WTC11 (cell line): ENCODE measurements around the gene BICRA. TPM values are rescaled to one million over a fixed set of nuclear protein-coding genes. Genes with fewer than 3 reads are reported as not detected.

Experiments
- ARID4B ChIP-seq: sonication (generic); formaldehyde crosslinking; IDR thresholded peaks from 2 replicates; pipeline ENCODE4 v1.8.0; 2023; ENCODE audit warnings: missing genetic modification reagents, mild to moderate bottlenecking, borderline replicate concordance
- ATF6 ChIP-seq: sonication (generic); formaldehyde crosslinking; IDR thresholded peaks from 2 replicates; pipeline ENCODE4 v1.8.1; 2023; ENCODE audit warnings: mild to moderate bottlenecking, missing genetic modification reagents
- CBFB ChIP-seq: sonication (generic); formaldehyde crosslinking; IDR thresholded peaks from 2 replicates; pipeline ENCODE4 v1.8.1; 2022; ENCODE audit warnings: mild to moderate bottlenecking, low read depth, missing genetic modification reagents
- CREB1 ChIP-seq: sonication (generic); formaldehyde crosslinking; IDR thresholded peaks from 2 replicates; pipeline ENCODE4 v1.8.0; 2023; ENCODE audit warnings: mild to moderate bottlenecking, missing genetic modification reagents
- CREM ChIP-seq: sonication (generic); formaldehyde crosslinking; IDR thresholded peaks from 2 replicates; pipeline ENCODE4 v1.8.1; 2022; ENCODE audit warnings: mild to moderate bottlenecking, missing genetic modification reagents, moderate library complexity
- ELF4 ChIP-seq: sonication (generic); formaldehyde crosslinking; IDR thresholded peaks from 2 replicates; pipeline ENCODE4 v1.8.1; 2022; ENCODE audit warnings: low read depth, mild to moderate bottlenecking, moderate library complexity, missing genetic modification reagents
- FOXJ3 ChIP-seq: sonication (generic); formaldehyde crosslinking; IDR thresholded peaks from 2 replicates; pipeline ENCODE4 v1.9.0; 2021; ENCODE audit warnings: missing genetic modification reagents, mild to moderate bottlenecking, borderline replicate concordance
- FOXP1 ChIP-seq: sonication (generic); formaldehyde crosslinking; IDR thresholded peaks from 2 replicates; pipeline ENCODE4 v1.8.0; 2022; ENCODE audit warnings: missing genetic modification reagents, mild to moderate bottlenecking, moderate library complexity, borderline replicate concordance
- HMGA2 ChIP-seq: fragments of 250-450 bp; sonication (Bioruptor Pico); IDR thresholded peaks from 2 replicates; pipeline ENCODE4 v1.4.0; 2021; ENCODE audit warnings: mild to moderate bottlenecking, moderate library complexity
- NFATC4 ChIP-seq: fragments of 250-450 bp; sonication (Bioruptor Pico); IDR thresholded peaks from 2 replicates; pipeline ENCODE4 v1.9.0; 2021; ENCODE audit warnings: mild to moderate bottlenecking
- NFE2L1 ChIP-seq: sonication (generic); formaldehyde crosslinking; IDR thresholded peaks from 2 replicates; pipeline ENCODE4 v1.8.1; 2023; ENCODE audit warnings: missing genetic modification reagents
- NR3C1 ChIP-seq: sonication (generic); formaldehyde crosslinking; conservative IDR thresholded peaks from 2 replicates; pipeline ENCODE4 v1.8.1; 2023; ENCODE audit warnings: low read depth, mild to moderate bottlenecking, missing genetic modification reagents
- PRRX2 ChIP-seq: fragments of 250-450 bp; sonication (Bioruptor Pico); IDR thresholded peaks from 2 replicates; pipeline ENCODE4 v1.8.0; 2021; ENCODE audit warnings: mild to moderate bottlenecking
- SMAD4 ChIP-seq: sonication (generic); formaldehyde crosslinking; IDR thresholded peaks from 2 replicates; pipeline ENCODE4 v1.8.0; 2022; ENCODE audit warnings: mild to moderate bottlenecking, missing genetic modification reagents
- SP1 ChIP-seq: sonication (generic); formaldehyde crosslinking; conservative IDR thresholded peaks from 2 replicates; pipeline ENCODE4 v1.8.1; 2022; ENCODE audit warnings: missing genetic modification reagents
- TEAD4 ChIP-seq: sonication (generic); formaldehyde crosslinking; IDR thresholded peaks from 2 replicates; pipeline ENCODE4 v1.8.0; 2022; ENCODE audit warnings: mild to moderate bottlenecking, missing genetic modification reagents
- ZNF138 ChIP-seq: sonication (generic); formaldehyde crosslinking; conservative IDR thresholded peaks from 2 replicates; pipeline ENCODE4 v1.8.1; 2022; ENCODE audit warnings: mild to moderate bottlenecking, moderate library complexity, missing genetic modification reagents
- ZNF232 ChIP-seq: sonication (generic); formaldehyde crosslinking; IDR thresholded peaks from 2 replicates; pipeline ENCODE4 v1.8.0; 2022; ENCODE audit warnings: mild to moderate bottlenecking, missing genetic modification reagents
- ZNF317 ChIP-seq: sonication (generic); formaldehyde crosslinking; IDR thresholded peaks from 2 replicates; pipeline ENCODE4 v1.8.1; 2023; ENCODE audit warnings: low read depth, mild to moderate bottlenecking, moderate library complexity, missing genetic modification reagents, borderline replicate concordance
- total RNA-seq: library from RNA; stranded (reverse); gene quantifications from 3 replicates; pipeline ENCODE4 v1.2.3, GENCODE V29; 2021
- TF ChIP-seq, protein P1 (sequence below): sonication (generic); formaldehyde crosslinking; IDR thresholded peaks from 2 replicates; pipeline ENCODE4 v1.8.0; 2022; ENCODE audit warnings: mild to moderate bottlenecking, missing genetic modification reagents
- TF ChIP-seq, protein P2 (sequence below): fragments of 250-450 bp; sonication (Bioruptor Pico); conservative IDR thresholded peaks from 2 replicates; pipeline ENCODE4 v1.9.0; 2021; ENCODE audit warnings: mild to moderate bottlenecking
- TF ChIP-seq, protein P3 (sequence below): fragments of 250-450 bp; sonication (Bioruptor Pico); IDR thresholded peaks from 2 replicates; pipeline ENCODE4 v1.9.0; 2021; ENCODE audit warnings: mild to moderate bottlenecking
- TF ChIP-seq, protein P4 (sequence below): fragments of 250-450 bp; sonication (Bioruptor Pico); IDR thresholded peaks from 2 replicates; pipeline ENCODE4 v1.8.0; 2021; ENCODE audit warnings: mild to moderate bottlenecking

BICRA gene
- total RNA-seq, 1 experiment from 2014 or later, result 30.3 TPM

- TF ChIP-seq NR3C1 (CRISPR knock-in tag) (no peak), ARID4B (peak; percentile 49; the same call in 1 of the 2 replicates), CREM (CRISPR knock-in tag) (peak; percentile 59; the same call in 1 of the 2 replicates), NFE2L1 (0 out of 2 replicates have a peak, but pooled peaks have one; percentile 24), CBFB (CRISPR knock-in tag) (no peak), NFATC4 (CRISPR knock-in tag) (no peak), SP1 (CRISPR knock-in tag) (peak; percentile 97), FOXJ3 (CRISPR knock-in tag) (no peak), SMAD4 (CRISPR knock-in tag) (no peak), FOXP1 (CRISPR knock-in tag) (peak; percentile 18; the same call in 1 of the 2 replicates), HMGA2 (CRISPR knock-in tag) (no peak), ZNF232 (CRISPR knock-in tag) (0 out of 2 replicates have a peak, but pooled peaks have one; percentile 43), ATF6 (CRISPR knock-in tag) (no peak; the same call in 1 of the 2 replicates), PRRX2 (CRISPR knock-in tag) (no peak), ZNF138 (CRISPR knock-in tag) (no peak), ZNF317 (CRISPR knock-in tag) (no peak), TEAD4 (CRISPR knock-in tag) (no peak), CREB1 (CRISPR knock-in tag) (no peak), ELF4 (CRISPR knock-in tag) (no peak)
- TF ChIP-seq, protein P1, sequence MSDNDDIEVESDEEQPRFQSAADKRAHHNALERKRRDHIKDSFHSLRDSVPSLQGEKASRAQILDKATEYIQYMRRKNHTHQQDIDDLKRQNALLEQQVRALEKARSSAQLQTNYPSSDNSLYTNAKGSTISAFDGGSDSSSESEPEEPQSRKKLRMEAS (CRISPR knock-in tag), result peak; percentile 78
- TF ChIP-seq, protein P2, sequence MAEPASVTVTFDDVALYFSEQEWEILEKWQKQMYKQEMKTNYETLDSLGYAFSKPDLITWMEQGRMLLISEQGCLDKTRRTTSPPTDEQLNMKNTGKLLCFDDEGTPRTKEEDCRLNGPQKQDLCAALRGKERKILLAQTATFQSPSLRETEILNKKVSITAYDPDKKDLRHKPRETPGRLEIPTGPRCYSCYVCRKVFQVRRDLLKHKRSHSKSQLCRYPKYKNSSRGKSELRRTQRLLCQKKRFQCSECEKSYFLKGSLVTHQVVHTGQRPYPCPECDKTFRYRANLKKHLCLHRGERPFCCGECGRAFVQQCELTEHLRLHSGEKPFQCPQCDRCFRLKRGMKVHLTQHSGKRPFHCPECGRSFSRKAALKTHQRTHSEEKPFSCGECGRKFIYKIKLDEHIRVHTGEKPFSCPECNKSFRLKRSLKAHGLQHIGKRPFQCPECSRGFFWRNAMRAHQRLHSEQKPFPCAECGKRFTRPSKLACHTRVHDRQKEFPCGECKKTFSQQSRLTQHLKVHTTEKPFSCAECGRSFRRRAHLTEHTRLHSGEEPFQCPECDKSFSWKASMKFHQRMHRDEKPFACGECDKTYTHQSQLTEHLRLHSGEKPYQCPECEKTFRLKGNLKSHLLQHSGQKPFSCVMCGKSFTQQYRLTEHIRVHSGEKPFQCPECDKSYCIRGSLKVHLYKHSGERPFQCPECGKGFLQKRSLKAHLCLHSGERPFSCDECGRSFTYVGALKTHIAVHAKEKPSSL (CRISPR knock-in tag), result no peak
- TF ChIP-seq, protein P3, sequence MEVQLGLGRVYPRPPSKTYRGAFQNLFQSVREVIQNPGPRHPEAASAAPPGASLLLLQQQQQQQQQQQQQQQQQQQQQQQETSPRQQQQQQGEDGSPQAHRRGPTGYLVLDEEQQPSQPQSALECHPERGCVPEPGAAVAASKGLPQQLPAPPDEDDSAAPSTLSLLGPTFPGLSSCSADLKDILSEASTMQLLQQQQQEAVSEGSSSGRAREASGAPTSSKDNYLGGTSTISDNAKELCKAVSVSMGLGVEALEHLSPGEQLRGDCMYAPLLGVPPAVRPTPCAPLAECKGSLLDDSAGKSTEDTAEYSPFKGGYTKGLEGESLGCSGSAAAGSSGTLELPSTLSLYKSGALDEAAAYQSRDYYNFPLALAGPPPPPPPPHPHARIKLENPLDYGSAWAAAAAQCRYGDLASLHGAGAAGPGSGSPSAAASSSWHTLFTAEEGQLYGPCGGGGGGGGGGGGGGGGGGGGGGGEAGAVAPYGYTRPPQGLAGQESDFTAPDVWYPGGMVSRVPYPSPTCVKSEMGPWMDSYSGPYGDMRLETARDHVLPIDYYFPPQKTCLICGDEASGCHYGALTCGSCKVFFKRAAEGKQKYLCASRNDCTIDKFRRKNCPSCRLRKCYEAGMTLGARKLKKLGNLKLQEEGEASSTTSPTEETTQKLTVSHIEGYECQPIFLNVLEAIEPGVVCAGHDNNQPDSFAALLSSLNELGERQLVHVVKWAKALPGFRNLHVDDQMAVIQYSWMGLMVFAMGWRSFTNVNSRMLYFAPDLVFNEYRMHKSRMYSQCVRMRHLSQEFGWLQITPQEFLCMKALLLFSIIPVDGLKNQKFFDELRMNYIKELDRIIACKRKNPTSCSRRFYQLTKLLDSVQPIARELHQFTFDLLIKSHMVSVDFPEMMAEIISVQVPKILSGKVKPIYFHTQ (CRISPR knock-in tag), result no peak
- TF ChIP-seq, protein P4, sequence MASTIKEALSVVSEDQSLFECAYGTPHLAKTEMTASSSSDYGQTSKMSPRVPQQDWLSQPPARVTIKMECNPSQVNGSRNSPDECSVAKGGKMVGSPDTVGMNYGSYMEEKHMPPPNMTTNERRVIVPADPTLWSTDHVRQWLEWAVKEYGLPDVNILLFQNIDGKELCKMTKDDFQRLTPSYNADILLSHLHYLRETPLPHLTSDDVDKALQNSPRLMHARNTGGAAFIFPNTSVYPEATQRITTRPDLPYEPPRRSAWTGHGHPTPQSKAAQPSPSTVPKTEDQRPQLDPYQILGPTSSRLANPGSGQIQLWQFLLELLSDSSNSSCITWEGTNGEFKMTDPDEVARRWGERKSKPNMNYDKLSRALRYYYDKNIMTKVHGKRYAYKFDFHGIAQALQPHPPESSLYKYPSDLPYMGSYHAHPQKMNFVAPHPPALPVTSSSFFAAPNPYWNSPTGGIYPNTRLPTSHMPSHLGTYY (CRISPR knock-in tag), result no peak
Observed at GRCh38 chr19:47600246-47601179, 8.4 kb upstream of the BICRA start (continued).
